ENCODE measurements around the gene SELENOM.

Gene SELENOM

GRCh38 chr22:31127181-31127772 lies 19.9 kb upstream of the SELENOM start:
- DNase-seq (ENCODE audit: low read depth, low spot score): no peak
- H3K4me3 ChIP-seq: no peak overlapping the region
- no peak overlapping the region for H3K27ac ChIP-seq
- TF ChIP-seq FOXP2 (optimal IDR thresholded peaks at IDR 0.05; ENCODE audit: control extremely low read depth, extremely low read length, insufficient read depth) (no peak), EZH2 (IDR thresholded peaks at IDR 0.05) (no peak), POLR2AphosphoS5 (IDR thresholded peaks at IDR 0.05; ENCODE audit: borderline replicate concordance, low read depth, low read length) (no peak)
- H3K36me3 ChIP-seq (ENCODE audit: insufficient read depth, low read length): no peaks in the 10 kb centered on the region
- no peak overlapping the region for H3K9ac ChIP-seq (ENCODE audit: insufficient read length)
- H3K9me3 ChIP-seq (ENCODE audit: low read depth, low read length): no peaks in the 10 kb centered on the region

- no peaks in the 10 kb centered on the region for H3K36me3 ChIP-seq (ENCODE audit: insufficient read depth, low read length)
- H3K27ac ChIP-seq: no peak overlapping the region
- TF ChIP-seq FOXP2 (optimal IDR thresholded peaks at IDR 0.05; ENCODE audit: control extremely low read depth, extremely low read length, insufficient read depth) (no peak), POLR2AphosphoS5 (IDR thresholded peaks at IDR 0.05; ENCODE audit: borderline replicate concordance, low read depth, low read length) (no peak), EZH2 (IDR thresholded peaks at IDR 0.05) (no peak)
- no peaks in the 10 kb centered on the region for H3K9me3 ChIP-seq (ENCODE audit: low read depth, low read length)
- no peak for DNase-seq (ENCODE audit: low read depth, low spot score)
- no peak overlapping the region for H3K9ac ChIP-seq (ENCODE audit: insufficient read length)
- H3K4me3 ChIP-seq: no peak overlapping the region
Observed at GRCh38 chr22:31126869-31127175, 19.5 kb upstream of the SELENOM start.

GRCh38 chr22:31126128-31126868 lies 18.9 kb upstream of the SELENOM start:
- TF ChIP-seq EZH2 (IDR thresholded peaks at IDR 0.05): no peak
- no peak for TF ChIP-seq FOXP2 (optimal IDR thresholded peaks at IDR 0.05; ENCODE audit: control extremely low read depth, extremely low read length, insufficient read depth)
- no peak for TF ChIP-seq POLR2AphosphoS5 (IDR thresholded peaks at IDR 0.05; ENCODE audit: borderline replicate concordance, low read depth, low read length)
- no peak for DNase-seq (ENCODE audit: low read depth, low spot score)
- H3K9me3 ChIP-seq (ENCODE audit: low read depth, low read length): no peaks in the 10 kb centered on the region
- H3K9ac ChIP-seq (ENCODE audit: insufficient read length): no peak overlapping the region
- H3K36me3 ChIP-seq (ENCODE audit: insufficient read depth, low read length): no peaks in the 10 kb centered on the region
- no peak overlapping the region for H3K4me3 ChIP-seq
- H3K27ac ChIP-seq: no peak overlapping the region

- no peak overlapping the region for H3K27ac ChIP-seq
- no peaks in the 10 kb centered on the region for H3K9me3 ChIP-seq (ENCODE audit: low read depth, low read length)
- no peak overlapping the region for H3K9ac ChIP-seq (ENCODE audit: insufficient read length)
- no peak for DNase-seq (ENCODE audit: low read depth, low spot score)
- H3K36me3 ChIP-seq (ENCODE audit: insufficient read depth, low read length): no peaks in the 10 kb centered on the region
- TF ChIP-seq FOXP2 (optimal IDR thresholded peaks at IDR 0.05; ENCODE audit: control extremely low read depth, extremely low read length, insufficient read depth) (no peak), POLR2AphosphoS5 (IDR thresholded peaks at IDR 0.05; ENCODE audit: borderline replicate concordance, low read depth, low read length) (no peak), EZH2 (IDR thresholded peaks at IDR 0.05) (no peak)
- no peak overlapping the region for H3K4me3 ChIP-seq
Observed at GRCh38 chr22:31125521-31126117, 18.3 kb upstream of the SELENOM start.

GRCh38 chr22:31124811-31125465 lies 17.6 kb upstream of the SELENOM start:
- no peaks in the 10 kb centered on the region for H3K36me3 ChIP-seq (ENCODE audit: insufficient read depth, low read length)
- no peak overlapping the region for H3K4me3 ChIP-seq
- H3K9me3 ChIP-seq (ENCODE audit: low read depth, low read length): no peaks in the 10 kb centered on the region
- H3K9ac ChIP-seq (ENCODE audit: insufficient read length): no peak overlapping the region
- TF ChIP-seq POLR2AphosphoS5 (IDR thresholded peaks at IDR 0.05; ENCODE audit: borderline replicate concordance, low read depth, low read length): no peak
- no peak for DNase-seq (ENCODE audit: low read depth, low spot score)
- H3K27ac ChIP-seq: no peak overlapping the region

- no peaks in the 10 kb centered on the region for H3K9me3 ChIP-seq (ENCODE audit: low read depth, low read length)
- H3K27ac ChIP-seq: no peak overlapping the region
- no peaks in the 10 kb centered on the region for H3K36me3 ChIP-seq (ENCODE audit: insufficient read depth, low read length)
- TF ChIP-seq EZH2 (IDR thresholded peaks at IDR 0.05): no peak
- no peak for TF ChIP-seq POLR2AphosphoS5 (IDR thresholded peaks at IDR 0.05; ENCODE audit: borderline replicate concordance, low read depth, low read length)
- TF ChIP-seq FOXP2 (optimal IDR thresholded peaks at IDR 0.05; ENCODE audit: control extremely low read depth, extremely low read length, insufficient read depth): no peak
- no peak overlapping the region for H3K9ac ChIP-seq (ENCODE audit: insufficient read length)
- DNase-seq (ENCODE audit: low read depth, low spot score): no peak
- H3K4me3 ChIP-seq: no peak overlapping the region
Observed at GRCh38 chr22:31124290-31124689, 16.9 kb upstream of the SELENOM start.

GRCh38 chr22:31123292-31123602 lies 15.9 kb upstream of the SELENOM start:
- Histone ChIP-seq H3K27ac (no peak overlapping the region), H3K4me3 (peak overlapping the region; percentile 74), H3K9me3 (ENCODE audit: low read depth, low read length) (no peaks in the 10 kb centered on the region), H3K9ac (ENCODE audit: insufficient read length) (peak overlapping the region; percentile 56), H3K36me3 (ENCODE audit: insufficient read depth, low read length) (no peaks in the 10 kb centered on the region)
- no peak for DNase-seq (ENCODE audit: low read depth, low spot score)
- TF ChIP-seq EZH2 (IDR thresholded peaks at IDR 0.05) (no peak), FOXP2 (optimal IDR thresholded peaks at IDR 0.05; ENCODE audit: control extremely low read depth, extremely low read length, insufficient read depth) (no peak)

- H3K4me3 ChIP-seq: peak within 1 kb of the TSS; percentile 74
- peak within 1 kb of the TSS; percentile 56 for H3K9ac ChIP-seq (ENCODE audit: insufficient read length)
- H3K36me3 ChIP-seq (ENCODE audit: insufficient read depth, low read length): no peaks in the 10 kb centered on the region
- no peak for TF ChIP-seq EZH2 (IDR thresholded peaks at IDR 0.05)
- TF ChIP-seq POLR2AphosphoS5 (IDR thresholded peaks at IDR 0.05; ENCODE audit: borderline replicate concordance, low read depth, low read length): peak; percentile 24; the same call in 1 of the 2 replicates
- DNase-seq (ENCODE audit: low read depth, low spot score): no peak
- no peaks in the 10 kb centered on the region for H3K9me3 ChIP-seq (ENCODE audit: low read depth, low read length)
- no peak within 1 kb of the TSS for H3K27ac ChIP-seq
Observed at GRCh38 chr22:31122532-31123291, 15.3 kb upstream of the SELENOM start, which contains the start of gene INPP5J. TSS of gene INPP5J (plus strand) at chr22:31122966. CDS start at chr22:31123015, 49 bp downstream.
